Stimulated activated CD8-positive, alpha-beta memory T cell treated with anti-CD3 and anti-CD28 coated beads, Interleukin-12 subunit alpha, Interleukin-12 subunit beta, amount 100 ng/mL, for 1 hour (primary cell): ENCODE results near the gene ZNF678.
"Not testable (repeated sequence)": the region's sequence is repeated elsewhere in the genome, so short reads cannot be mapped to it uniquely, and the experiment has no call there.

ENCODE experiments used
- DNase-seq: peaks from one replicate; pipeline ENCODE4 v3.0.0-alpha.2; 2020; ENCODE audit warnings: low read depth

Gene ZNF678

GRCh38 chr1:227551881-227552280 lies 11.5 kb upstream of the ZNF678 start:
- not testable (repeated sequence) for DNase-seq

- no peak for DNase-seq
Measured at GRCh38 chr1:227556288-227556687, 7.1 kb upstream of the ZNF678 start.

GRCh38 chr1:227557962-227558725 lies 5.2 kb upstream of the ZNF678 start:
- no peak for DNase-seq

GRCh38 chr1:227558732-227559262 lies 4.6 kb upstream of the ZNF678 start:
- DNase-seq, result no peak

- no peak for DNase-seq
Measured at GRCh38 chr1:227559499-227559898, 3.9 kb upstream of the ZNF678 start.

- no peak for DNase-seq
Measured at GRCh38 chr1:227559926-227560325, 3.4 kb upstream of the ZNF678 start.

- no peak for DNase-seq
Measured at GRCh38 chr1:227560393-227561173, 2.8 kb upstream of the ZNF678 start.

GRCh38 chr1:227561241-227561907 lies 2.0 kb upstream of the ZNF678 start:
- DNase-seq, result no peak

GRCh38 chr1:227562037-227562436 lies 1.3 kb upstream of the ZNF678 start:
- no peak for DNase-seq

- DNase-seq, result no peak
Measured at GRCh38 chr1:227562933-227563323, 428 bp upstream of the ZNF678 start.

- DNase-seq, result no peak
Measured at GRCh38 chr1:227567256-227567655, 3.9 kb downstream of the ZNF678 start.

- DNase-seq, result no peak
Measured at GRCh38 chr1:227568593-227568992, 5.2 kb downstream of the ZNF678 start.

- no peak for DNase-seq
Measured at GRCh38 chr1:227572752-227573151, 9.4 kb downstream of the ZNF678 start.

- no peak for DNase-seq
Measured at GRCh38 chr1:227574926-227575325, 11.6 kb downstream of the ZNF678 start.

GRCh38 chr1:227576189-227576588 lies 12.8 kb downstream of the ZNF678 start:
- DNase-seq, result no peak

- no peak for DNase-seq
Measured at GRCh38 chr1:227577500-227577899, 14.1 kb downstream of the ZNF678 start.

GRCh38 chr1:227583354-227583753 lies 20.0 kb downstream of the ZNF678 start:
- no peak for DNase-seq

GRCh38 chr1:227586733-227587132 lies 23.4 kb downstream of the ZNF678 start:
- no peak for DNase-seq

- DNase-seq, result no peak
Measured at GRCh38 chr1:227587968-227588367, 24.6 kb downstream of the ZNF678 start.

GRCh38 chr1:227588769-227589168 lies 25.4 kb downstream of the ZNF678 start:
- DNase-seq, result not testable (repeated sequence)

GRCh38 chr1:227589777-227590176 lies 26.4 kb downstream of the ZNF678 start:
- not testable (repeated sequence) for DNase-seq

GRCh38 chr1:227596222-227596621 lies 32.9 kb downstream of the ZNF678 start:
- not testable (repeated sequence) for DNase-seq

GRCh38 chr1:227603327-227603726 lies 40.0 kb downstream of the ZNF678 start:
- DNase-seq, result no peak
